Colonic mucosa (tissue), 4 donors: ENCODE measurements around the gene GCNT4. TPM values are rescaled to one million over a fixed set of nuclear protein-coding genes. Genes with fewer than 3 reads are reported as not detected.

ENCODE experiments used
- DNase-seq: peaks from one replicate; pipeline ENCODE4 v3.0.0-alpha.2; 2020
- H3K27ac ChIP-seq: fragments of 200-600 bp; one replicate; pipeline ENCODE4 v1.8.0; 2021
- H3K27me3 ChIP-seq: fragments of 200-600 bp; one replicate; pipeline ENCODE4 v1.8.0; 2021
- H3K36me3 ChIP-seq: fragments of 200-600 bp; one replicate; pipeline ENCODE4 v1.8.0; 2021
- H3K4me1 ChIP-seq: fragments of 200-600 bp; one replicate; pipeline ENCODE4 v1.8.0; 2021; ENCODE audit warnings: mild to moderate bottlenecking
- H3K4me3 ChIP-seq: fragments of 200-600 bp; one replicate; pipeline ENCODE4 v1.8.0; 2021
- H3K9ac ChIP-seq, 2 donors: one replicate each; pipeline ENCODE4 v1.7.0; 2013; ENCODE audit warnings: control low read depth in 2 of 2, low read depth in 2 of 2, low read length in 2 of 2
- H3K9me3 ChIP-seq: fragments of 200-600 bp; one replicate; pipeline ENCODE4 v1.8.0; 2021
- CTCF ChIP-seq: fragments of 200-600 bp; IDR thresholded peaks from one replicate; pipeline ENCODE4 v1.8.0; 2022; ENCODE audit warnings: antibody characterized with exemption, mild to moderate bottlenecking
- intact Hi-C: fragments of 100-400 bp; cut with DNase I; formaldehyde crosslinking; loops from one replicate; pipeline ENCODE4 v1.14.1; 2022
- total RNA-seq, 2 donors: library from RNA; stranded (reverse); fragmentation: NEBNext Ultra II Directional in 1 of 2; extraction: Animal tissue kit (Norgen Biotek cat#: 25700) in 1 of 2; gene quantifications; one replicate each; pipeline ENCODE4 v1.2.1, GENCODE V29; 2021
- donor health status: healthy.
- donor health status: DM: no; HTN: no; CAD: no.
- donor health status: DM: no; HTN: no; CAD: no.

Gene GCNT4
- total RNA-seq, 2 donors from 2014 or later = 0.25 to 2.7 TPM

DNA sequence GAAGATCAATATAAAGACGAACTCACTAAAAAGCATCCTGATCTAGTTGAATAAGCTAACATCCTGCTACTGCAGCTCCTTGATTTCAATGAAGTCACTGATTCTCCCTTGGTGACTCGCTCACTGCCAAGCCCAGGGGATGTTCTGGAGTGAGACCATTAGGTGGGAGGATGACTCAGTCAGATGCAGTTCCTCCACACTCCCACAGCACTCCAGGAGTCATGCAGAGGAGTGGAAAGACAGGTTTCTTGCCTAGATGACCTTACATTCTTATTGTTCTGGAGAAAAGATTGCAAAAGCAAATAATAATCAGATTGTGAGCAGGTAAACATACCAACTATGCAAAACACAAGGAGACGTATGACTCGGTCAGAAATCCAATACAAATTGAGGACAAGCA is 15.3 kb downstream of the GCNT4 start:
- DNase-seq = no peak

GRCh38 chr5:75034137-75034739 is 18.1 kb downstream of the GCNT4 start:
- Histone ChIP-seq H3K27me3 (no peaks in the 10 kb centered on the region), H3K36me3 (no peaks in the 10 kb centered on the region), H3K9me3 (no peaks in the 10 kb centered on the region), H3K27ac (no peak overlapping the region), H3K4me3 (no peak overlapping the region), H3K9ac (no peak overlapping the region), H3K4me1 (no peaks in the 10 kb centered on the region)
- peak; percentile 24 for DNase-seq
- TF ChIP-seq CTCF = no peak
- intact Hi-C loops = no loop called here

More for the DNA sequence above, 15.3 kb downstream of the GCNT4 start:
- no peaks in the 10 kb centered on the region for H3K4me1 ChIP-seq
- no peak overlapping the region for H3K9ac ChIP-seq
- H3K4me3 ChIP-seq = no peak overlapping the region
- no peaks in the 10 kb centered on the region for H3K9me3 ChIP-seq
- H3K36me3 ChIP-seq = no peaks in the 10 kb centered on the region
- no peak overlapping the region for H3K27ac ChIP-seq
- no peaks in the 10 kb centered on the region for H3K27me3 ChIP-seq
- TF ChIP-seq CTCF = no peak
- intact Hi-C loops = no loop called here

DNA sequence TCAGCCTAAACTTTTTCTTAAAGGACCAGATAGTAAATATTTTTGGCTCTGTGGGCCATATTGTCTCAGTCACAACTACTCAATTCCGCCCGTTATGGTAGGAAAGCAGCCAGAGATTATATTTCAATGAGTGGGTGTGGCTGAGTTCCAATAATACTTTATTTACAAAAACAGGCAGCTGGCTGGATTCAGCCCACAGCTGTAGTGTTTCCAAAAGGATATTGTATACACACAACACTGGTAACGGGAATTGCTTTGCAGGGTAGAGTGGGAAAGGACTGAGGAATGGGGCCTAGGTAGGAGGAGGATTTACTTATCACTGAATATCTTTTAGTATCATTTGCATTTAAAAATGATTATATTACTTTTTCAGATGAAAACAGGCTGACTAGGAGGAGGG is 21.0 kb downstream of the GCNT4 start:
- TF ChIP-seq CTCF = no peak
- Histone ChIP-seq H3K27me3 (no peaks in the 10 kb centered on the region), H3K9ac (no peak overlapping the region), H3K9me3 (no peaks in the 10 kb centered on the region), H3K4me3 (no peak overlapping the region), H3K27ac (no peak overlapping the region), H3K4me1 (no peaks in the 10 kb centered on the region), H3K36me3 (no peaks in the 10 kb centered on the region)
- no peak for DNase-seq
- intact Hi-C loops = no loop called here

- TF ChIP-seq CTCF = no peak
- Histone ChIP-seq H3K9ac (no peak overlapping the region), H3K4me3 (no peak overlapping the region), H3K4me1 (no peaks in the 10 kb centered on the region), H3K9me3 (no peaks in the 10 kb centered on the region), H3K27ac (no peak overlapping the region), H3K36me3 (no peaks in the 10 kb centered on the region), H3K27me3 (no peaks in the 10 kb centered on the region)
- intact Hi-C loops = no loop called here
- no peak for DNase-seq
Measured at GRCh38 chr5:75028090-75028489, 24.3 kb downstream of the GCNT4 start.

DNA sequence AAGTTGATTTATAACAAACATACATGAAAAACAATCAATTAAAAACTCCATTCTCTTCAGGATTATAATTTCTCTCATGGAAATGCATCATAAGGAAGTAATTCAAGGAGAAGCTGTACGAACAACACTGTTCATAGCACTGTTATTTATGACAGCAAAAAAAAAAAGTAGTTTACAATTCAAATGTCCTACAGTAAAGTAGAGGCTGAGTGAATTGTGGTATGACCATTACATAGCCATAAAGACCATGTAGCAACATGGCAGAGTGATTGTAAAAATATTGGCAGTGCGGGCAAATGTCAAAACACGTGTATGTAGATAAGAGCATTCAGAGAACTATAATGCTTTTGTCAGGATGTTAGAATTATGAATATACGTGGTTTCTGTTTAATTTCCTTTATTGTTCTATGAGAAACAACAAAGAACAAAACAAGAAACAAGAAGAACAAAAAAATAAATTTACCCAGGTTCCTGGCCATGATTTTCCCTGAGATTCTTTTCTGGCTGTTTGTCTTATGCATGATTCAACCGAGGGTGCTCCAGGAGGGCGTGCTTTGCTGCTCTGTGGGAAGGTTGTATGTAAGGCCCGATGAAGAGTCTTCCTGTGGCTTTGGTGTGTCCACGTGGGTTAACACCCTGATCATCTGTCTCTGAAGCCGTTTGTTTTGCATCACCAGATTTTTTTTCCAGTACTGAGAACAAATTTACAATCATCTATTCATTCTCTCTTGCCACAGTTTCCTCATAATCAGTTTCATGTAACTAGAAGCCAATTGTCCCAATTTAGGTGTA is 28.8 kb downstream of the GCNT4 start:
- Histone ChIP-seq H3K27ac (peak overlapping the region; percentile 0), H3K9me3 (no peaks in the 10 kb centered on the region), H3K27me3 (no peaks in the 10 kb centered on the region), H3K9ac (no peak overlapping the region), H3K36me3 (no peaks in the 10 kb centered on the region), H3K4me3 (no peak overlapping the region), H3K4me1 (no peaks in the 10 kb centered on the region)
- no peak for DNase-seq
- TF ChIP-seq CTCF = no peak
- intact Hi-C loops = no loop called here
